Measurements from ENCODE around the gene MEN1. TPM values are rescaled to one million over a fixed set of nuclear protein-coding genes. Genes with fewer than 3 reads are reported as not detected.

Gene MEN1
- total and polyA plus RNA-seq, 2 of the 13 experiments (the other 11 are each of a cell fraction or from before 2014, with no cell fraction given) = 20.5 to 27.3 TPM

GRCh38 chr11:64855596-64856304, 45.4 kb upstream of the MEN1 start:
- Histone ChIP-seq H3K4me2 (ENCODE audit: low read depth, low read length) (no peak overlapping the region), H3K9ac (ENCODE audit: insufficient read depth, low read depth, low read length) (0 out of 2 replicates have a peak overlapping the region, but pooled peaks have one; percentile 7), H4K20me1 (ENCODE audit: insufficient read depth, low read length) (no peaks in the 10 kb centered on the region), H2AFZ (ENCODE audit: low read length) (no peak overlapping the region), H3K27ac (ENCODE audit: extremely low read length, insufficient read depth, low read length) (peak overlapping the region; percentile 40), H3K4me1 (ENCODE audit: insufficient read depth, low read length) (peaks cover 35% of the 10 kb centered on the region), H3K79me2 (ENCODE audit: insufficient read depth, low read length) (no peaks in the 10 kb centered on the region), H3K9me3 (ENCODE audit: low read length) (no peaks in the 10 kb centered on the region), H3K36me3 (replicated peaks in 1 of 2; ENCODE audit: control insufficient read depth in 1 of 2, insufficient read depth in 2 of 2, low read length in 2 of 2) (peaks cover 13 to 30% of the 10 kb centered on the region in 2 experiments; a peak in 4 of 5 replicates), H3K4me3 (replicated peaks in 1 of 3; ENCODE audit: insufficient read depth in 1 of 3, low read depth in 2 of 3, low read length in 3 of 3) (no peak overlapping the region), H3K27me3 (ENCODE audit: control insufficient read depth in 1 of 2, insufficient read depth in 2 of 2, low read length in 2 of 2) (no peaks in the 10 kb centered on the region)
- TF ChIP-seq ZNF629 (CRISPR knock-in tag; conservative IDR thresholded peaks at IDR 0.05) (no peak), ZNF30 (CRISPR knock-in tag; IDR thresholded peaks at IDR 0.05) (no peak), AGO2 (optimal IDR thresholded peaks at IDR 0.05; ENCODE audit: low read depth, low read length) (peak; percentile 21), BCL3 (CRISPR knock-in tag; IDR thresholded peaks at IDR 0.05) (no peak), CBFB (CRISPR knock-in tag; IDR thresholded peaks at IDR 0.05) (no peak)
- 86% methylated on average over 16 of the region's 22 CpGs for WGBS (ENCODE audit: low lambda C conversion rate)
- BruUV-seq (replicated peaks) = no TSS peak
- intact Hi-C loops (cut with micrococcal nuclease; ENCODE audit: unreplicated experiment) = no loop called here
- no peak for ATAC-seq
- POLR2A ChIA-PET = interaction anchor here (0.8 to 3.0 kb wide), 13 partner anchors 9 to 79 kb away, joined by 3 to 23 read pairs (median 7); partner anchors contain the start of genes EHD1, GPHA2 and SF1
- no peak for DNase-seq (ENCODE audit: low spot score)
- CTCF ChIA-PET (ENCODE audit: low intra/inter-chr PET ratio, low total read pairs) = no interaction called here
- in situ Hi-C loops (cut with HindIII; ENCODE audit: extremely low pct_ligation_motif_present, low pct_unique_long_range_greater_than_20kb) = no loop called here
- no peak for FAIRE-seq

Measured in HepG2 (cell line).